NCI-H748 (cell line): Measurements from ENCODE around the gene C1orf159.

Source experiments
- DNase-seq: peaks from one replicate; lab custom pipeline; 2025; ENCODE audit not compliant: unreplicated experiment; lab: John Stamatoyannopoulos, UW

The C1orf159 gene

GRCh38 chr1:1094981-1095380, 20.9 kb downstream of the C1orf159 start:
- DNase-seq, result no peak

- no peak for DNase-seq
Observed at GRCh38 chr1:1093610-1093943, 22.3 kb downstream of the C1orf159 start.

- DNase-seq, result no peak
Observed at GRCh38 chr1:1092894-1093609, 22.8 kb downstream of the C1orf159 start.

GRCh38 chr1:1092149-1092855, 23.6 kb downstream of the C1orf159 start:
- no peak for DNase-seq

- no peak for DNase-seq
Observed at GRCh38 chr1:1091344-1092148, 24.3 kb downstream of the C1orf159 start.

GRCh38 chr1:1090424-1091343, 25.2 kb downstream of the C1orf159 start:
- no peak for DNase-seq

GRCh38 chr1:1089731-1090423, 26.0 kb downstream of the C1orf159 start:
- no peak for DNase-seq

GRCh38 chr1:1088801-1089680, 26.8 kb downstream of the C1orf159 start:
- DNase-seq, result no peak

- DNase-seq, result no peak
Observed at GRCh38 chr1:1088029-1088800, 27.7 kb downstream of the C1orf159 start.

- DNase-seq, result no peak
Observed at GRCh38 chr1:1087351-1088028, 28.4 kb downstream of the C1orf159 start.

- DNase-seq, result no peak
Observed at GRCh38 chr1:1086911-1087341, 29.0 kb downstream of the C1orf159 start.

GRCh38 chr1:1085911-1086841, 29.7 kb downstream of the C1orf159 start:
- DNase-seq, result no peak

GRCh38 chr1:1085171-1085841, 30.6 kb downstream of the C1orf159 start:
- no peak for DNase-seq

GRCh38 chr1:1084372-1085170, 31.3 kb downstream of the C1orf159 start:
- DNase-seq, result no peak
